Neuron (in vitro differentiated cells): ENCODE data around the gene CCDC187.

ENCODE experiments used
- H2AFZ ChIP-seq: one replicate; pipeline ENCODE4 v1.6.1; 2013; ENCODE audit warnings: low read depth, mild to moderate bottlenecking, inconsistent platforms, low read length, moderate library complexity
- H3K27me3 ChIP-seq: one replicate; pipeline ENCODE4 v1.6.1; 2013; ENCODE audit warnings: low read length; ENCODE audit not compliant: insufficient read depth
- H3K36me3 ChIP-seq: one replicate; pipeline ENCODE4 v1.6.1; 2013; ENCODE audit warnings: low read length; ENCODE audit not compliant: insufficient read depth
- H3K4me1 ChIP-seq: one replicate; pipeline ENCODE4 v1.6.1; 2013; ENCODE audit warnings: low read length; ENCODE audit not compliant: insufficient read depth
- H3K4me3 ChIP-seq: 2 replicates; pipeline ENCODE4 v1.5.1; 2013; ENCODE audit warnings: mild to moderate bottlenecking, low read length, moderate library complexity
- H3K9me3 ChIP-seq: one replicate; pipeline ENCODE4 v1.6.1; 2013; ENCODE audit warnings: low read length

CCDC187 gene

DNA sequence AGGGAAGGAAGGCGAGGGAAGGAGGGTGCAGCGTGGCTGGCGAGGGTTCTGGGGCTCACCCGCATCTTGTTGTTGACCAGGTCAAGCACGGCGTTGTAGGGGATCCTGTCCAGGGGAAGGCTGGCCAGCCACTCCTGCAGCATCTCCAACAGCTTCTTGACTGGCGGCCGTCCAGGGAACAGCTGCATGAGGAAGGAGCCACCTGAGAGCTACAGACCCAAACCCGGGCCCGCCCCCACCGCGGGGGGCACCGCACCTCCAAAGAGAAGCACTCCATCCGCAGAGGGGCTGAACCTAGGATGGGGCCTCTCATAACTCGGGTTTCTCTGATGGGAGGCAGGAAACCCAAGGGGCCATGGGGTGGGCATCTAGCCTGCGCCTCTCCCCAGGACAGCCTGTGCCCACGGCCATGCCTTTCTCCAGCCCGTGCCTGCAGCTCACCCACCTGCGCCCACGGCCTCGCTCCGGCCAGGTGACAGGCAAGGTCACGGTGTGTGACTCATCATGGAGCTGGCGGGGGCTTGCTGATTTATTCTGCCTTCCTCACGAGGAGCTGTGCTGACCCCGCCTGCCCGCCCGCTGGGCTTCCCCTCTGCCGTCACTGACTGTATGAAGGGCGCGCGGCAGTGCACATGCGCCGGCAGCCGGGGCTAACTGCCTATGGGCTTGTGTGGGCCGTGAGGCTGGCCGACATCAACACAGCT lies 87.2 kb downstream of the CCDC187 start:
- Histone ChIP-seq H3K4me1 (no peaks in the 10 kb centered on the region), H2AFZ (no peak overlapping the region), H3K27me3 (no peaks in the 10 kb centered on the region), H3K36me3 (peaks cover 48% of the 10 kb centered on the region), H3K9me3 (no peaks in the 10 kb centered on the region), H3K4me3 (no peak overlapping the region)

DNA sequence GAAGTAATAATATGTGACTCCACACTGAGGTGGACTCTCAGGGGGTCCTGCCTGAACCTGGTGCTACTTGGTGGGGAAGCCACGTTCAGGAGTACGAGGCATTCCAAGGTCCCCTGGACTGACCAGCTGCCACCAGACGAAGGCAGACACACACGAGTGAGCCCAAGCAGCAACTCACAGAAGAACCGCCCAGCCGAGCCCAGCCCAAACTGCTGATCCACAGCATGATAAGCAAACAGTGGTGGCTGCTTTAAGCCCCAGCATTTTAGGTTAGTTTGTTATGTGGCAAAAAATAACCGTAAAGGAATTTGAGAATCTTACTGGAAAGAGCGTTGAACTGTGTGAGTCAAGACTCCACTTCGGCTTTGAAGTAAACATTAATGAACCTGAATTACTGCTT lies 90.2 kb downstream of the CCDC187 start:
- Histone ChIP-seq H2AFZ (no peak overlapping the region), H3K36me3 (peaks cover 55% of the 10 kb centered on the region), H3K9me3 (no peaks in the 10 kb centered on the region), H3K4me1 (no peaks in the 10 kb centered on the region), H3K27me3 (no peaks in the 10 kb centered on the region), H3K4me3 (no peak overlapping the region)

DNA sequence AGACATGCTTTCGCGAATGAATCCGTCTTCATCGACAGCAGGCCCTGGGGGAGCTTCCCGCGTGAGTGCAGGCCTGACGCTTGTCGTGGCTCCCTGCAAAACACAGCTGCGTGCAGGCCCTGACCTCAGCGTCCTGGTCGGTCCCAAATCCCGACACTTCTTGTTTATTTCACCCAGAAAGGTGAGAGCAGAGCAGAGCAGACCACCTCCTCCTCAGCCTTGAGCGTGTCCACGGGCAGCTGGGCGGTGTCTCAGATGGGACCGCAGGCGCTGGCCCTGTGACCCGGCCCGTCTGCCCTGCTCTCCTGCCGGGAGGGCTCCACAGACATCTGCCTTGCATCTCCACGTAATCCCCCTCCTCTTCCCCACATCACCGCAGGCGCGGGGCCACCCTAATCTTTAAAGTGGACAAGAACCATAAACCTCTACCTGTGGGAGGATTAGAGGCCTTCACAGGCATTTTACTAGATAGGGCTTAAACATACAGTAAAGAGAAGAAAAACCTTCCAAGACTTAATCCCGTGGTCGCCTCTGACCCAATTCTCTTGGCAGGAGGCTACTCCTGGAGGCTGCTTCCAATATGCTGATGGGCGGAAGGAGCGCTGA lies 91.4 kb downstream of the CCDC187 start:
- no peaks in the 10 kb centered on the region for H3K9me3 ChIP-seq
- H3K27me3 ChIP-seq: no peaks in the 10 kb centered on the region
- no peak overlapping the region for H2AFZ ChIP-seq
- H3K4me1 ChIP-seq: no peaks in the 10 kb centered on the region
- peaks cover 52% of the 10 kb centered on the region for H3K36me3 ChIP-seq
- H3K4me3 ChIP-seq: no peak overlapping the region

DNA sequence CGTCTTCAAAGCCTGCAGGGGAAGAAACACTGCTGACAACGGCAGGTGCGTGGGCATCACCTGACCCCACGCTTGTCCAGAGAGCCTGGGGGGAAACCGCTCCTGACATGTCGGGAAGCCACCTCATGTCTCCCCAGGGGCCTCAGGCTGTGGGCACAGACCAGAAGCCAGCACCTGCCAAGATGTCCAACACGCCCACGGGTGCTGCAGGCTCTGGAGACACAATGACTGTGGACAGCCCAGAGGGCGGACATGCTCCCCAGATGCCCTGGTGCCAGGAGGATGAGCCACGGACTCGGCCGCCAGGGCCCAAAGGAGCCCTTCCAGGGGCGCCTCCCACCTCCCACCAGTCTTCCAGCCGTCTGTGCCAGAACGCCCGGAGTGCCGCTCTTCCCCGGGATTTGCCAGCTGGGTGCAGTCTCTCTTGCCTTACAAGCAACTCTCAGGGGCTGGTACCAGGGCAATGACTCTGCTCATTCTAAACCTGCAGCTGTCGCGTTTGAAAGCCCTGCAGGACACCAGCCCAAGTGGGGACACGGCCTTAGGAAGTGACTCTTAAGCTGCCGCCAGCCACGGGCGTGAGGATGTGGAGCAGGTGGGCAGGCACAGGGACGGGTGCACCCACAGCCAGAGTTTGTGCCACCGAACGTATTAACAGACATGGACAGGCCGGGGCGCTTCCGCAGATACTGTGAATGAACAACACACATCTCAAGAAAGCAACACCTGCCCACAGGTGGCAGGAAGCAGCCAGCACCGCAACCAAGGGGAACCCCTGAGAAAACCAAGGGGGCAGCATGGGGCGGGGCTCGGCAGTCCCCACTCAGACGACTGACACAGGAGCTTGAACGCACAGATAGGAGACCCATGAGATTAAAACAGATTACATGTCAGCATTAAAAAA lies 92.2 kb downstream of the CCDC187 start:
- H3K9me3 ChIP-seq: no peaks in the 10 kb centered on the region
- no peak overlapping the region for H3K4me3 ChIP-seq
- no peak overlapping the region for H2AFZ ChIP-seq
- no peaks in the 10 kb centered on the region for H3K4me1 ChIP-seq
- H3K36me3 ChIP-seq: peaks cover 52% of the 10 kb centered on the region
- no peaks in the 10 kb centered on the region for H3K27me3 ChIP-seq

DNA sequence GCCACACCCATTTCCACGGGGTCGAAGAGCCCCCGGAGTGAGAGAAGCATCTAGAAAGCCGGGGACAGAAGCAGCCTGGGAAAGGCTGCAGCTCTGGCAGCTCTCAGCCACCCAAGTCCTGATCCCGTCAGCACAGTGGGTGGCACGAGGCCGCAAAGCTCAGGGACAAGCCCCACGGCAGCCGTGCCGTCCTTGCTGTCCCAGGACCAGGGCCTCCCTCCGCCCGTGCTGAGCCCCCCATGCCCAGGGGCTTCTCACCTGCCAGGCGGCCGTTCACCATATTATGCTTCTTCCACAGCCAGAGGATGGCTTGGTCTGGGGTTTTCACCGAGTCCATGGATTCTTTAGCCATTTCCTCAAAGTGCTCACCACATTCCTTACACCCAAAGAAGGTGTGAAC lies 92.9 kb downstream of the CCDC187 start:
- Histone ChIP-seq H3K4me3 (no peak overlapping the region), H3K36me3 (peaks cover 48% of the 10 kb centered on the region), H2AFZ (no peak overlapping the region), H3K27me3 (no peaks in the 10 kb centered on the region), H3K9me3 (no peaks in the 10 kb centered on the region), H3K4me1 (no peaks in the 10 kb centered on the region)

DNA sequence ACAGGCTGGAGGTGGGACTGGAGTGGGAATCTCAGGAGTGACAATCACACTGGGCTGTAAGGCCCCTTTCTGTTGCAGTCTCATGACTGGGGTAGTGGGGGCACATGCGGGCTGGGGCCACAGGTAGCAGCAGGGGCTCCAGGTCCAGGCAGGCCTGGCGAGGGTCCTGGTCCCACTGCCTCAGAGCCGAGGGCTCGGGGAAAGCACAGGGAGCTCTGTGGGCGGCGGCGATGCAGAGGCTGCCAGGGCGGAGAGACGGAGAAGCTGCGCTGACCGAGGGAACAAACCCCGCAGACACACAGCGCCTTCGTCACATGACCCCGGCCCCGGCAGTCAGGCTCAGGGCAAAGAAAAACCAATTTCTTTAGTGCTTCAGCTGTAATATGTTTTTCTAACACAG lies 93.6 kb downstream of the CCDC187 start:
- H3K36me3 ChIP-seq: peaks cover 44% of the 10 kb centered on the region
- no peaks in the 10 kb centered on the region for H3K4me1 ChIP-seq
- H3K4me3 ChIP-seq: no peak overlapping the region
- H2AFZ ChIP-seq: no peak overlapping the region
- peaks cover 5% of the 10 kb centered on the region for H3K27me3 ChIP-seq
- H3K9me3 ChIP-seq: no peaks in the 10 kb centered on the region

DNA sequence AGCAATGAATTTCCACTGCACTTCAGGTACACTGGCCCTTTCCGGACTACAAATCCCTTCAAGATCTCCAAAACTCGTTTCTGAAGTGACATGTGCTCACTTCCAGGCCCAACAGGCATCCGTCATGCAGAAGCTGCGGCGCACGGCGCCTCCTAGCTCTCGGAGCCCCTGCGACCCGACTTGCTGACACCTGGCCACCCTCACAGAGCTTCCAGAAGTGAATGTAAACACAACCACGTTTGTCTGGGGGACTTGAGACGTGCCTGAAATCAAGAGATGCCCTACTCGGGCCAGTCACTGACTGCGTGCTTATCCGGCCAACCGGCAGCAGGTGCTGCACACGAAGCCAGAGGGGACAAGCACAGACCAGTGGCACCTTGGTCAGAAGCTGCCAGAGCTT lies 94.1 kb downstream of the CCDC187 start:
- H3K36me3 ChIP-seq: peaks cover 39% of the 10 kb centered on the region
- H3K27me3 ChIP-seq: peaks cover 8% of the 10 kb centered on the region
- H3K9me3 ChIP-seq: no peaks in the 10 kb centered on the region
- H3K4me1 ChIP-seq: peaks cover under 1% of the 10 kb centered on the region
- no peak overlapping the region for H3K4me3 ChIP-seq
- no peak overlapping the region for H2AFZ ChIP-seq

DNA sequence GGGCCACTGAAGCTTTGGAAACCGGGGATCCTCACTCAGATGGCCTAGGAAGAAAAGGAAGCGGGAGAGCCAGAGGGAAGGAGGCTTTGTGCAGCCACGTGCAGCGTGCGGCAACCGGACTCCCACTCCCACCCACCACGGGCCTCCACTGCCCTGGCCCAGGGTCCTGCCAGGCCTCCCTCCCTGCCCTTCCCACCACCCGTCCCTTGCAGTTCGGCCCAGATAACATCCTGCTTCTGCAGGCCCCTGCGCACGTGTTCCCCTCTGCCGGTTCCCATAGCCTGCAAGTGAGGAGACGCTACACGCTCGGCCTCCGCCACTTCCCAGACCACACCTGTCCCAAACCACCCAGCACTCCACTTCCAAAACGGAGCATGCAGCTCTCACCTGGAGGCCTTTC lies 94.7 kb downstream of the CCDC187 start:
- no peak overlapping the region for H2AFZ ChIP-seq
- H3K9me3 ChIP-seq: no peaks in the 10 kb centered on the region
- peaks cover 14% of the 10 kb centered on the region for H3K27me3 ChIP-seq
- no peak overlapping the region for H3K4me3 ChIP-seq
- H3K36me3 ChIP-seq: peaks cover 33% of the 10 kb centered on the region
- peaks cover 5% of the 10 kb centered on the region for H3K4me1 ChIP-seq

DNA sequence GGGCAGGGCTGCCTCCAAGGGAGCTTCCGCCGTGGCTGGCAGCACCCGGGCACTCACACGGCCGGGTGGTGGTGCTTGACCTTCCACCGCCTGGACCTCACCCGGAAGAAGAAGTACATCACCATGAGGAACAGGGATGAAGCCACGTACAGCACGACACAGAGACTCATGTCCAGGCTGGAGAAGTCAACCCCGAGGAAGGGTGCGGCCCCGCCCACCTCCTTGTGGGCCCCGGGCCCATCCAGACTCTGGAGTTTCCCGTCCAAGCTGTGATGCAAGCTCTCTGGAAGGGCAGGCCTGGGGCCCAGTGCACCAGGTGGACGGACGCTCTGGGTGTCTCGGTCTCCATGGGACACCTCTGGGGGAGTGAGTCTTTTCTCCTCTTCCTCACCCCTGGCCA lies 95.2 kb downstream of the CCDC187 start:
- peaks cover 8% of the 10 kb centered on the region for H3K4me1 ChIP-seq
- no peak overlapping the region for H3K4me3 ChIP-seq
- no peak overlapping the region for H2AFZ ChIP-seq
- peaks cover 29% of the 10 kb centered on the region for H3K36me3 ChIP-seq
- H3K9me3 ChIP-seq: no peaks in the 10 kb centered on the region
- H3K27me3 ChIP-seq: peaks cover 19% of the 10 kb centered on the region

DNA sequence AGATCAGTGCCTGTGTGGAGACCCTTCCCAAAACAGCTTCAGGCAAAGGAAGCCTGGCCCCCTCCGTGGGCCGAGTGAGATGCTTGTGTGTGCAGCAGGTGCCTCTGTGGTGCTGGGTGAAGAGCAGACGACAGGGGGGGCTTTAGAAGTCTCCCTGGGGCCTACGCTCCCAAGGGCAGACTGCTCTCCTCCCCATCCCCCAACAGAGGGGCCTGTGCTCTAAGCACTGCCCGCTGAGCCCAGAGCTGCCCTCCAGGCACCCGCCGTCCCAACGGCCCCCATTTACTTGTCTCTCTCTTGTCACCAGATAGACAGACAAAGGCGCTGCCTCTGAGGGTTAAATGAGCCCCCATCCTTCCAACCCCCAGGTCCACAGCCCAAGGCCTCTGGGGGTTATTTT lies 96.3 kb downstream of the CCDC187 start:
- Histone ChIP-seq H3K4me3 (no peak overlapping the region), H3K36me3 (peaks cover 19% of the 10 kb centered on the region), H2AFZ (no peak overlapping the region), H3K27me3 (peaks cover 29% of the 10 kb centered on the region), H3K4me1 (peaks cover 11% of the 10 kb centered on the region), H3K9me3 (no peaks in the 10 kb centered on the region)

DNA sequence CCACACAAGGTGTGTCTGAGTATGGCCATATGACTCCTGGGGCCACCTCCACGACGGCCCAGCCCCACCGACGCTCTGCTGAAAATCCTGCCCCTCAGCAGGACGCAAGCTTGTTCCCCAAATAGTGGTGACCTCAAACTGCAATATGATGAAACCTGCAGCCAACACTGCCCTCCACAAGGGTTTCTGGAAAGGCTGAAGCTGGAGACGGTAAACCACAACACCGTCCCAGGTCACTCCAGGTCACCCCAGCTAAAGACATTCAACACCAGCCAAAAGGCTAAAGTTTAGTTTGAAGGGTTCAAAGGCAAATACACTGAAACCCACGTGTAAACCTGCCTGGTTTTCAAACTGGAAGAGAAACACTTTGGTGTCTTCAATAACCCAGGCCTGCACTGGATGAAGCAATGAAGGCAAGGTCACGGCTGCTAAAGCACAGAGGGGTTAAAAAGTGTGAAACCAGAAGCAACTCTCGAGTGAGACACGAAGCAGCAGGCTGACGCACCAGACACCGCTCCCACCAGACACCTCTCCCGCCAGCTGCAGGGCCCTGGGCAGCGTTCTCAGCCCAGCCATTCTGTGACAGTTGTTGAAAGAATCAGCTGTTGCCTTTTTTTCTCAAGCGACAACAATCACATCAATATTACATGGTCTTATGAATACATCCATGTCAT lies 97.2 kb downstream of the CCDC187 start:
- H3K27me3 ChIP-seq: peaks cover 37% of the 10 kb centered on the region
- H3K4me3 ChIP-seq: no peak overlapping the region
- H2AFZ ChIP-seq: no peak overlapping the region
- H3K9me3 ChIP-seq: no peaks in the 10 kb centered on the region
- peaks cover 19% of the 10 kb centered on the region for H3K36me3 ChIP-seq
- H3K4me1 ChIP-seq: peaks cover 11% of the 10 kb centered on the region

DNA sequence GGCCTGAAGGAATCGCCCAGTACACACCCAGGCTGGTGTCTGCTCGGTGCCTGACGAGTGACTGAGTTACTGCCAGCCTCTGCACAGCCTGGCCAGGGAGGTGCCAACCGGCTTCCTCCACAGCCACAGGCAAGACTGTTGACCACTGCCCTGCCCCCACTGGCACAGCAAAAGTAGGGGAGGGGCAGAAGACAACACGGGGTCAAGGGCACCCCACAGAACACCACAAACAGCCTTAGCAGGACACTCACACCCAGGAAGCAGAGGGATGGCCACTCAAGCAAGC lies 98.2 kb downstream of the CCDC187 start:
- Histone ChIP-seq H3K4me3 (no peak overlapping the region), H2AFZ (no peak overlapping the region), H3K36me3 (peaks cover 17% of the 10 kb centered on the region), H3K9me3 (no peaks in the 10 kb centered on the region), H3K27me3 (peaks cover 48% of the 10 kb centered on the region), H3K4me1 (peaks cover 11% of the 10 kb centered on the region)
